ENCODE results near the gene NOP9. TPM values are rescaled to one million over a fixed set of nuclear protein-coding genes. Genes with fewer than 3 reads are reported as not detected.

Gene NOP9
- 10 to 100 TPM; 25.4 to 31.1 (median 28.1) TPM for total RNA-seq (2021; fragmentation: NEBNext Ultra II Directional; extraction: Animal tissue kit (Norgen Biotek cat#: 25700))
- long read RNA-seq, full-length matches to known transcripts = 1 of 2 reads
- long read RNA-seq, partial matches to known transcripts = 1 of 2 reads
- long read RNA-seq, other reads (novel, unspliced or antisense) = 0 of 2 reads

- Mint-ChIP-seq H3K27me3 (ENCODE audit: insufficient read depth) (no peaks in the 10 kb centered on the region), H3K27ac (peak within 1 kb of the TSS; percentile 98), H3K4me1 (ENCODE audit: low read depth) (peaks cover 50% of the 10 kb centered on the region), H3K4me3 (peak within 1 kb of the TSS; percentile 97), H3K9me3 (no peaks in the 10 kb centered on the region), H3K36me3 (ENCODE audit: low read depth) (peaks cover 31% of the 10 kb centered on the region)
- peak; percentile 78 for DNase-seq
- no peak for TF ChIP-seq CTCF (IDR thresholded peaks at IDR 0.05)
Measured at GRCh38 chr14:24299255-24300191, at the start of gene NOP9, which contains the start of gene DHRS1. Gene NOP9 (plus strand): TSS chr14:24299850. CDS start chr14:24299955, 105 bp downstream. Gene DHRS1 (minus strand): TSS chr14:24299780. CDS start chr14:24299106, 674 bp downstream.

GRCh38 chr14:24250354-24250753, 49.3 kb upstream of the NOP9 start:
- Mint-ChIP-seq H3K4me1 (ENCODE audit: low read depth) (peaks cover 17% of the 10 kb centered on the region), H3K9me3 (no peaks in the 10 kb centered on the region), H3K4me3 (no peak overlapping the region), H3K36me3 (ENCODE audit: low read depth) (no peaks in the 10 kb centered on the region), H3K27ac (0 out of 2 replicates have a peak overlapping the region, but pooled peaks have one; percentile 1), H3K27me3 (ENCODE audit: insufficient read depth) (peaks cover 6% of the 10 kb centered on the region; the same call in 1 of the 2 replicates)
- no peak for DNase-seq
- TF ChIP-seq CTCF (IDR thresholded peaks at IDR 0.05) = no peak

- peak; percentile 43 for TF ChIP-seq CTCF (IDR thresholded peaks at IDR 0.05)
- Mint-ChIP-seq H3K4me1 (ENCODE audit: low read depth) (peaks cover 15% of the 10 kb centered on the region), H3K27me3 (ENCODE audit: insufficient read depth) (peaks cover 6% of the 10 kb centered on the region; the same call in 1 of the 2 replicates), H3K36me3 (ENCODE audit: low read depth) (no peaks in the 10 kb centered on the region), H3K27ac (peak overlapping the region; percentile 27), H3K4me3 (no peak overlapping the region), H3K9me3 (no peaks in the 10 kb centered on the region)
- peak; percentile 38 for DNase-seq
Measured at GRCh38 chr14:24251880-24252288, 47.8 kb upstream of the NOP9 start.

- Mint-ChIP-seq H3K36me3 (ENCODE audit: low read depth) (no peaks in the 10 kb centered on the region), H3K9me3 (no peaks in the 10 kb centered on the region), H3K27me3 (ENCODE audit: insufficient read depth) (peaks cover 6% of the 10 kb centered on the region; the same call in 1 of the 2 replicates), H3K4me1 (ENCODE audit: low read depth) (peaks cover 13% of the 10 kb centered on the region), H3K27ac (peak overlapping the region; percentile 27; the same call in 1 of the 2 replicates), H3K4me3 (no peak overlapping the region)
- no peak for TF ChIP-seq CTCF (IDR thresholded peaks at IDR 0.05)
- DNase-seq = no peak
Measured at GRCh38 chr14:24252289-24253124, 47.1 kb upstream of the NOP9 start.

- no peak for DNase-seq
- Mint-ChIP-seq H3K4me1 (ENCODE audit: low read depth) (peaks cover 18% of the 10 kb centered on the region), H3K36me3 (ENCODE audit: low read depth) (no peaks in the 10 kb centered on the region), H3K27ac (no peak overlapping the region), H3K4me3 (no peak overlapping the region), H3K9me3 (no peaks in the 10 kb centered on the region), H3K27me3 (ENCODE audit: insufficient read depth) (peaks cover 6% of the 10 kb centered on the region; the same call in 1 of the 2 replicates)
- TF ChIP-seq CTCF (IDR thresholded peaks at IDR 0.05) = no peak
Measured at GRCh38 chr14:24253936-24254335, 45.7 kb upstream of the NOP9 start.
